HG03095 (cell line): Measurements from ENCODE around the gene HMGB1.

Source experiments
- ATAC-seq: cut with Tn5 transposase; IDR thresholded peaks from one replicate; pipeline ENCODE4 v1.9.1; 2021; ENCODE audit warnings: moderate library complexity; ENCODE audit not compliant: unreplicated experiment

Gene HMGB1

DNA sequence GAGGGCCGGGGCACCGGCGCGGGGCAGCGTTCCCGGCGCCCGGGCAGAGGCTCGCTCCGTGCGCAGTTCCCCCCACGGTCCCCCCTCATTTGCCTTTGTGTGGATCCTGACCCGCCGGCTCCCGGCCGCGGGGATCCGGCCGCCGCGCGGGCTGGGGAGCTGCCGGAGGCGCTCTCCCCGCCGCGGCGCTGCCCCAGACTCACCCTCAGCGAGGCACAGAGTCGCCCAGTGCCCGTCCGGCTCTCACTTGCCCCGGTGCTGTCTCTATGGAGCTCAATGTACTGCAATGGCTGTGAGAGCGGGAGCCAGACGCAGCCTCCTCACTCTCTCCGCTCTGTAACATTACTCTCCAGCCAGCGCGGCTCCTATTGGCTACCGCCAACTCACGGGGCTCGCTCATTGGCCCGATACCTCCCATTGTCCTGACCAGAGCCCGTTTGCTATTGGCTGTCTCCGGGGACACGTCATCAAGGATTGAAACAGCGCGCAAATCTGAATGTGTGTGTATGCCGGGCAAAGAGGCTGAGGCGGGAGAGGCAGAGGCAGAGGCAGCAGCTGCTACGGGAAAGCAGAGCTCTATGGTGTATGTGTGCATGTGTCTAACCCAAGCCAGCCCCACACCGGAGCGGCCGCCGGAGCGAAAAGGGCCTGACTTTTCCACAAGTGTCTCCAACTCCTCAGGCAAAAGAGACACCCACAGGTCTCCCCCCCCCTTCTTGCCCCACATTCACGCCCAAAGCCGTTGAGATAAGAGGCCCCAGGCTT is at the start of gene HMGB1:
TSS of gene HMGB1 (minus strand) at position 344 of the 765 bp plus-strand sequence. CDS start 2,256 bp downstream, outside the sequence.
- peak; percentile 83 for ATAC-seq

DNA sequence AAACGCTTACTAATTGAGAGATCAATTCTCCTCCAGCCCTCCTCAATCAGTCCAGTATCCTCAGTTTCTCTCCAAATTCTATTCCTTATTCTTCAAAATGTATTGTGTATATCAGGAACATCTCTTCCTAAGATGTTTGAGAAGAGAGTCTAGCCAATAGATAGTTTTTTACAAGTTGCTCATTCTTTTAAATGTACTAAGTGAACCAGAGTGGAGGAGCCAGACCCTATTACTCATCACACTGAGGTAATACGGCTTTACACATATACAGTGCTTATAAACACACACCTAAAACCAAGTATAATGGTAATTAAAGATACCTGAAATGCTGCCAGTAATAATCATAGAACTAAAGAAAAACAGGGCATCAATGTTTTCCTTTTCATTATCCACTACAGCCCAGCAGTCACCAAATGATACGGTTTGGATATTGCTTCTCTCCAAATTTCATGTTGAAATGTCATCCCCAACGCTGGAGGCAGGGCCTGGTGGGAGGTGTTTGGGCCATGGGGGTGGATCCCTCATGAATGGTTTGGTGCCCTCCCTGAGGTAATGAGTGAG is 45.2 kb upstream of the HMGB1 start:
- no peak for ATAC-seq

DNA sequence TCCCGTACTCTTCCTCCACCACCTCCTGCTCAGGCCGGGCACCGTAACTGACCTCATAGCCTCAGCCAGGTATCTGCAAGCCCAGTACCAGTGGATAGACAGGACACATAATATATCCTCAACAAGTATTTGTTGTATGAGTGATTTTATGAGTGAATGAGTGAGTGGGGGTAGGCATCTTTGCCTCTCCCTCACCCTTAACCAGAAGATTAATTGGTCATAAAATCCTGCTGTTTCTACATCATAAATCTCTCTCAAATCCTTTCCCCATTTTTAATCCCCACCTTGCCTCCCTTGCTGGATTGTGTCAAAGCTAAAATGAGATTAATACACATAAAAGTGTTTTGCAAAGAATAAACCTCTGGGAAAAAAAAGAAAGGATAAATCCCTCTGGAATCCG is 44.4 kb upstream of the HMGB1 start:
- no peak for ATAC-seq

DNA sequence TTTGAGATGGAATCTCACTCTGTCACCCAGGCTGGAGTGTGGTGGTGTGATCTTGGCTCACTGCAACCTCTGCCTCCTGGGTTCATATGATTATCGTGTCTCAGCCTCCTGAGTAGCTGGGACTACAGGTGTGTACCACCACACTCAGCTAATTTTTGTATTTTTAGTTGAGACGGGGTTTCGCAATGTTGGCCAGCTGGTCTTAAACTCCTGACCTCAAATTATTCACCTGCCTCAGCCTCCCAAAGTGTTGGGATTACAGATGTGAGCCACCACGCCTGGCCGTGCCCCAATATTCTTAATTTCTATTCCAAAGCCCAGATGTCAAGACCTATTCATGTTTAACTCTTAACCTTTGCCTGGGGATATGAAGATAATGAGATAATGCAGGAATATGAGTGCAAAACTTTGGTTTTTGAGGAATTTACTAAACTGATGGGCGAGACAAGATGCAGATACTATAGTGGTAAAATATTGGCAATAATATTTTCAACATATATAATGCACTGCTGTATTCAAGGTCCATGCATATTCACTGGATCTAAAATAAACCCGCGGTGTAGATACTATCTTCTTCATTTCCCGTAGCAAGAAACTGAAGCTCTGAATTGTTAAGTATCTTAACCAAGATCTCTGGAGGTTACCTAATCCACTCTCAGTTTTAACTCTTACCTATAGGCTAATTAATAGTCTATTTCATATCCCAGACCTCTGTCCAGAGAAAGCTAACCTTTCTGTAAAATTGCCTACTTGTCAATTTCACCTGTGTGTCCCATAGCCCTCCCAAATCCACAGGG is 43.7 kb upstream of the HMGB1 start:
- ATAC-seq = no peak

DNA sequence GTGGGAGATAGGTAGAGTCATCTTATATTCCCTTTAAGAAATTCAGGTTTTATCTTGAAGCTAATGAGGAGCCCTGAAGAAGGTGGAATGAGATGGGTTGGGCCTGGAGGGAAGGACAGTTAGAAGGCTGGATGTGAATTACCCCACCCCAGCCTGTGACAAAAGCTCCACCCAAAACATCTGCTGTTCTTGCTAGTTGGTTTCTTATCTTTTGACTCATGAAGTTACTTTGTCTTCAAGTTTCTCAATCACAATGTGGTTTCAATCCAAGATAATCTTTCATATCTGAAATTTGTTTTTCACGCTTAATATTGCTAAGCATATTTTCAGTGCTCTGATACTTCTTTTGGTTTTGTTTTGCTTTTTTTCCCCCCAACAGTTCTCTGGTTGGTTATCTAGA is 38.3 kb upstream of the HMGB1 start:
- ATAC-seq = peak; percentile 84

DNA sequence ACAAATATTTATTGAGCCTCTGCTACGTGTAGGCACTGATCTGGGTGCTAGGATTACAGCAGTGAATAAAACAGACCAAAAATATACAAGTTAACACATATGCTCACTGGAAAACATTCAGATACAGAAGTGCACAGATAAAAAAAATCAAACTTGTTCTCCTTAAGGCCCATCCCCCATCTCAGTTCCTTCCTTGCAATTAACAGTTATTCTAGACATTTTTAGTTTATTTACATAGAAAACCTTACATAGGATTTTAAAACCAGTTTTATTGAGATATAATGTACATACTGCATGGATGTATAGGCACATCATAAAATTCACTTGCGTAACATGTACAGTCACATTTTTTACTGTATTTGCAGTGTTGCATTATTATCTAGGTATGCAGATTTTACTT is 36.5 kb upstream of the HMGB1 start:
- ATAC-seq = no peak

DNA sequence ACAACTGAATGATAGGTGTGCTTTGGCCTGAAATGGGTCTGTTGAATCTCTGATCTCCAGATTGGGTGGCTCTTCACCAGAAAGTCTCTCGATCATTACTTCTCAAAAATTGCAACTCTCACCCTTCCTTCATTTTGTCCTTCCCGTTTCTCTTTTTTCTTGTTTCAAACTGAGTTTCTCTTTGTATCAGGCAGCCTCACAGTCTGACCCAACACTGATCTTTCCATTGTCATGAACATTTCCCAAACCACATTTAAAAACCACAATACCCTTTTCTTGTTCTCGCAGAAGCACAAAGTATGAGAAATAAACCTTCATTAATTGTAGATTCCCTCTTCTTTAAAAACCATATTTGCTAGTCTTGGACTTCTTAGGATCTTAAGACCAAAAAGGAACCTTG is 33.6 kb upstream of the HMGB1 start:
- no peak for ATAC-seq

DNA sequence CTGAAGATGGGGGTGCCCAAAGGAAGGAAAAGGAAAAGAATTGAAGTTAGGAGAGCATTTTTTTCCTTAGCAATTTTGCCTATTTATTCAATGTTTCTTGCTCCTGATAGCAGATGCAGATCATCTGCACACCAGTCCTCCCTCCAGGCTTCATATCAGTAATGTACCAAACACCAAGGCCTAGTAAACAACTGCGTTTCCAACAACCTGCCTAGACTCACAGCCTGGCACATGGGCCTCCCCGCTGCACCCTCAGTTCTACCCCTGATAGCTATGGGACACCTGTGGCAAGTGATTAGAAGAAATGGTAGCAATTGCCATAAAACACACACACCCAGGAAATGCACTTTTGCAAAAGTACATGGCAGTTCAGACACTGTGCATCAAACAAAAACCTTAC is 30.4 kb upstream of the HMGB1 start:
- ATAC-seq = no peak

DNA sequence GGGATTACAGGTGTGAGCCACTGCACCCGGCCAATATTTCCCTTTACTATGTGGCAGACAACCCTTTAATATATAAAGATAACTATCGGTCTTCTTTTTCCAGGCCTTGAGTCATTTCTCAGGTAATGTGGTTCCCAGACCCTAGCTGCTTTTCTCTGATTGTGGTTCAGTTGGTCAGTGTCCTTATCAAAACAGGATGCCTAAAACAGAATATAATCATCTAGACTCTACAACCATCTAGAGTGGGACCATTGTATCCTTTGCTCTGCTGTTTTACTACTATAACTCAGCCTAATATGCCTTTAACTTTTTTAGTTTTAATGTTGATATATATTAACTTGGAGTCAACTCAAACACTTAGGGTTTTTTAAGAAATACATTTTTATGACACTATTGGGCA is 30.0 kb upstream of the HMGB1 start:
- no peak for ATAC-seq

DNA sequence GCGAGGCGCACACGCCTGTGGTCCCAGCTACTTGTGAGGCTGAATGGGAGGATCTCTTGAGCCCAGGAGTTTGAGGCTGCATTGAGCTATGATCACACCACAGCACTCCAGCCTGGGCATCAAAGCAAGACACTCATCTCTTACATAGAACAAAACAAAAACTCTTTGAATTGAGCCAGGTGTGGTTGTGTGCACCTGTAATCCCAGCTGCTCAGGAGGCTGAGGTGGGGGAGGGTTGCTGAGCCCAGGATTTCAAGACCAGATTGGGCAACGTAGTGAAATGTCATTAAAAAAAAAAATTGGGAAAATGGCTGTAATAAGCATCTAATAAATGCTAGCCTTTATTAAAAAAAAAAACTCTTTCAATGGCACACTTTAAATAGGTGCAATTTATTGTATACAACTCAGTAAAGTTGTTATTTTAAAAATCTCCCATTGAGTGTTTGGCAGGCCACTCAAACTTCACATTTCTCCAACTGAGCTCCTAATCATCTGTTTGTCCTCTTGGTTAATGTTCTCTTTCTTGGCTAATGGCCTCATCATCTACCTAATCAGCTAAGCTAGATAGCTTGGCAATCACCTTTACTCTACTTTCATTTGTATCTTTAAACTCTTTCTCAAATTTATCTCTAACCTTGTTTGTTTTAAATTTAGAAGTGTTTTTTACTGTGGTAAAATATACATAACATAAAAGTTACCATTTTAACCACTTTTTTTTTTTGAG is 28.1 kb upstream of the HMGB1 start:
- ATAC-seq = no peak

DNA sequence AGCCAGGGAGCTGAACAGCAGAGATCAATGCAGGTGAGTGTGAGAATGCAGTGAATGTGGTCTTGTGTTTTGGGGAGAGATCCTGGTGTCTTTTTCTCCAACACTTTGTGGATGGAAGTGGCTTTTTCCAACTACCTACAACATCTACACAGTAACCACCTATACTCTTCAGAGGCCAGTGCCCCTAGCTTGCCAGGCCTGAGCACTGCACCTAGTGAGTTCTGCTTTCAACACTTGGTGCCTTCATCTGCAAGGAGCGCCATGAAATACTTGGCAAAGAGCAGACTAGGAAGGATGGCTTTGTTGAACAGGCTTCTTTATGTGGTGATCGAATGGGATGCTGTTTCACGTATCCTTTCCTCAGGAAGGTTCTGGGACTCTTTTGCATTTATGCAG is 21.3 kb upstream of the HMGB1 start:
- no peak for ATAC-seq

DNA sequence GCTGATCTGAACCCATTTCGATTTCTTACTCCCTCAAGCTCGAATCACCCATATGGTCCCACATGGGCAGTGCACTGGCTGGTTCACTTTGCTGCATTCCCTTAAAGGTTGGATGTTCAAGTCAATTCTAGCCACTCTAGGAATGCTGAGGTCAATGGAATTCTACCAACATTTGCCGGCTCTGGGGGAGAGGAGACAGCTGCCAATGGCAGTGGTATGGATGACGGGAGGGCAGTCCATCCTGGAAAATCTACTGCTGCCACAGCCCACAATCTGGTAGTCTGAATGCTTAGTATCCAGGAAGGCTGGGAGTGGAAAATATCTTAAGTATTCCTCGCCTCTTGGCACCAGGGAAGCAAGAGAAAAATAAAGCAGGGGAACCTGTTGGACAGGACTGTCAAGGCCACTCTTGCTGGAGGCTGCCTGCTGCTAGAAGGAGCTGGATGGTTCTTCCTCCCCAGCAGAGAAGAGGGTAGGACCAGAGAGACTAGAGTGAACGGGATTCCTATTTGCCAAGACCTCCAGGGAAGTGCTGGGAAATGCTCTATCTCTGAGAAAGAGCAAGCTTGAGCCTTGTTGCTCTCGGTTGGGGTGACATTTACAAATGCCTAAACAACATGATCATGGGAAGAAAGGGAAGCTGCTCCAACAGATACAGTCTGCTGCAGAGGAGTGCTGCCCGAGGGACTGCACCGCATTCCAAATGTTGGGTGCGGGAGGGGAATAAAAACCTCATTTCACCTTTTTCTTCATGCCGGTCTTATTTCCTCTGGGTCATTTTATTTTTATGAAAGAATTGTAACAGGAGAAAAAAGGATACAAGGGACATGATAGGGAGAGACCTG is 20.7 kb upstream of the HMGB1 start:
- no peak for ATAC-seq

DNA sequence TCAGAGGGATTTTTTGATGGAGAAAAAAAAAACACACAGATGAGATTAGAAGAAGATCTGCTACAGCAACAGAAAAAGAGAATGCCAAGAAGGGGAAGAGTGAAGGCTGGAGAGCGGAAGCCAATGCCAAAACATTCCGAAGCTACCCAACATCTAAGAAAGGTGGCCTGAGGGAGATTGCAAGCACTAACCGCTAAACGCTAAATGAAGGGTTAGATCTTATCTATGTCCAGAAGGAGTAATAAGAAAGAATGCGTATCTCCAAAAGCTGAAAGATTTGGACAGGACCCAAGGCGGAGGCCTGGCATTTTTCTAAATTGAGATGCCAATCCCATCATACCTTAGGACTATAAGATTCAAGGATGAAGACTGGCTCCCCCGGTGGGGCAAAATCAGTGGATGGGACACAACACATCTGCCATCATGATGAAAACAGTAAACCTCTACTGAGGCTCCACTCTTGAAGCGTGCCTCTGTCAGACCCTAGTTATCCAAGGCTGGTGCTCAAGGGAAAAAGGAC is 15.6 kb upstream of the HMGB1 start:
- no peak for ATAC-seq

DNA sequence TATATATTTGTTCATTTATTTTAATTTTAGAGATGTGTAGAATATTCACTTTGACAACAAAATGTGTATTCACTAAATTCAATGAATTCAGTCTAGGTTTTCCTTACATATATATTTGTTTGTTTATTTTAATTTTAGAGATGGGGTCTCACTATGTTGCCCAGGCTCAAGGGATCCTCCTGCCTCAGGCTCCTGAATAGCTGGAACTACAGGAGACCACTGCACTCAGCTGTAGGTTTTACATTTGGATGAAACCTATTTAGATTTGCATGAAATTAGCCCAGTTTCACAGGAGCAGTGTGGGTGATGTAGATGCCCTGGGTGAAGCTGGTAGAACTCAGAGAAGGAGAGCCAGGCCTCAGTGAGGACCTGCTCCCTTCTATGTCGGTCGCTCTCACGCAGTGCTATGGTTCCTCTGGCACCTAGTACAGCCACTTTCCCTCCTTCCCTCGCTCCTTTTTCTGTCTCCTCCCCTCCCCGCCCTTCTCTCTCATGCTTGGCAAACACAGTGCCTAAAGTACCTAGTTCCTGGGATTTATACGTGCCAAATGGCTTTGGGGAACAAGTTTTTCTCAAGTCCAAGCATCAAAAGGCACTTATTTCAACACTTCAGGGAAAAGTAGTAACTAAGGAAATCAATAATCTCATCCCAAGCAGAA is 14.7 kb upstream of the HMGB1 start:
- ATAC-seq = no peak

DNA sequence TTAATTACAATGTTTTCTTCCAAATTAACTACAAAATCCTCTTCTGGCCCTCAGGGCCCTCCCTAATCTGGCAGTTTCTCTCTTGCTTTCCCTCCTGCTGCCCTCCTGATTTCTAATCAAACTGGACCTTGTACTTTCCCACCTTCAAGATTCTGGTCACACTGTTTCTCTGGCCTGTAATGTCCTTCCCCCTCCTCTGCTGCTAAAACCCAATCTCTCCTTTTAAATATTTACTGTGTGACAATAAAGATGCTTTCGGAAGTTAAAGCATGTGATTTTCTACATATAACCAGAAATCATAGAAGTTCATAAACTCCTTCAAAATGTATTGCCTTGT is 14.1 kb upstream of the HMGB1 start:
- no peak for ATAC-seq

DNA sequence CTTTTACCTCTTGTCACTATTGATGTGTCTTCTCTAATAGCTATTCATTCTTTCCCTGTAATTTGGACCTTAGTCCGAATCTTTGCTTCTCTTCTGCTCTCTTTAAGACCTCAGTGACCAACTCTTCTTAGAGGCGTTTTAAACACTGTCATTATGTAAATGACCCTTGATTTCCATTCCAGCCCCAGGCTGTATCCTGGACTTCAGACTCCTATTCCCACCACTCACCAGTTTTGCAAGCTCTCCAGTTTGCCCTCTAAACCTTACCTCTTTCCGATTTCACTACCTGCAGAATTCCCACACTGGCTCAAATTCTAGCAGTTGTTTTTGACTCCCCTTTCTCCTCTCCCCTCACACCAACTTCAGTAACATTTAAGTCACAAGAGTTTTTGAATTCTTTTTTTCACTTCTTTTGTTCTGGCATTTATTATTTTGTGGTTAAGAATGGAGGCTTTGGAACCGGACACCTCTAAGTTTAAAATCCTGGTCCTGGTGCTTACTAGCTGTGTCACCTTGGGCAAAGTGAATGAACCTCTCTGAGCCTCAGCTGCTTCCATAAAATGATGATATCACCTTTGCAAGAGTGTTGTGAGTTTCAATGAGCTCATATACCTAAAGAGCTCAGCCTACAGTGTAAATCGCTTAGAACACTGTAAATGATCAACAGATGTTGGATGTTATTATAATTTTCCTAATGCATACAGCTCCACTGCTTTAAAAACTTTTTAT is 13.6 kb upstream of the HMGB1 start:
- ATAC-seq = no peak

DNA sequence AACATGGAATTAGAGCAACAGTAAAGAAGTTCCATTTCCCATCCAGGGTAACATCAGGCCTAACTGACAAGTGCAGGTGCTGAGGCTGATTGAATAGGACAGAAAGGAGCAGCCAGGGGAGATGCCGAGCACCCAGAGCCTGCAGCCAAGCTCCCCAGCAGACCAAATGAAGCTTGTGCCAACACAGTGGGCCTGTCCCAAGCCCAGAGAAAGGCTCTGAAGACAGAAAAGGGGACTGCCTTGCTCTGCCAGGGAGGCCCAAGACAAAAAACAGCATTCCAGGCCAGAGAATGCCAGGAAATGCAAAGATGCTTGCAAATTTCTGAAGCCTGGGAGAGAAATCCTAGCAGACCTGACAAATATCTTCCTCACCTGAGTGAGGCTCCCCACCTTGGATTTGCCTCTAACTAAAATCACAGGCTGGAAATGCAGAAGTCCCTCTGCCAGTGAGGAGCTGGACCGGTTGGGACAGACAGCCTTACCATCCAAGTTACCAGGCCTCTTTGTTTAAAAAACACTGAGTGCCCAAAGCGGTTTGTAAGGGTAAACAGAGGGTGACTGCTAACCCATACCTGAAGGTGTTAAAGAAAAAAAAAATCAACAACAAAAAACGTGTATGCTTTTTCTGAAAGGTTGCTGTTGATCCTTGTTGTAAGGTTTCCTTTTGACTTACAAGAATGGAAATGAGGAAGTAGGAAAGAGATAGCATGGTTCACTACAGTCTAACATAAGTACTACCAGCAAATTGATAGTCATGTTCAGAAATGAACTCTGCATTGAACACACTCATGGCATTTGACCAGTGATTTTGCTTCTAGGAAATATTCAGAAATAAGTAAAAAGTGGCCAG is 11.8 kb upstream of the HMGB1 start:
- peak; percentile 93 for ATAC-seq

DNA sequence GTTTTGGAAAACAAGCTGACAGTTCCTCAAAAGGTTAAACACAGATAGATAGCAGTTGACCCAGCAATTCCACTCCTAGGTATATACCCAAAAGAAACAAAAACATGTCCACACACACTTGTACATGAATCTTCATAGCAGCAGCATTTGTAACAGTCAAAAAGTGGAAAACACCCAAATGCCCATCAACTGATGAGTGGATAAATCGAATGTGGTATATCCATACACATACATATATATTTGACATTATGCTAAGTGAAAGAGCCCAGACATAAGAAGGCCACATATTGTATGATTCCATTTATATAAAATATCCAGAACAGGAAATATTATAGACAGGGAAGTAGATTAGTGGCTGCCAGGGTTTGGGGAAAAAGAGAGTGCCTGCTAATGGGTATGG is 7.9 kb upstream of the HMGB1 start:
- ATAC-seq = no peak
